ENCODE results near the gene ABCC4.

Gene ABCC4

DNA sequence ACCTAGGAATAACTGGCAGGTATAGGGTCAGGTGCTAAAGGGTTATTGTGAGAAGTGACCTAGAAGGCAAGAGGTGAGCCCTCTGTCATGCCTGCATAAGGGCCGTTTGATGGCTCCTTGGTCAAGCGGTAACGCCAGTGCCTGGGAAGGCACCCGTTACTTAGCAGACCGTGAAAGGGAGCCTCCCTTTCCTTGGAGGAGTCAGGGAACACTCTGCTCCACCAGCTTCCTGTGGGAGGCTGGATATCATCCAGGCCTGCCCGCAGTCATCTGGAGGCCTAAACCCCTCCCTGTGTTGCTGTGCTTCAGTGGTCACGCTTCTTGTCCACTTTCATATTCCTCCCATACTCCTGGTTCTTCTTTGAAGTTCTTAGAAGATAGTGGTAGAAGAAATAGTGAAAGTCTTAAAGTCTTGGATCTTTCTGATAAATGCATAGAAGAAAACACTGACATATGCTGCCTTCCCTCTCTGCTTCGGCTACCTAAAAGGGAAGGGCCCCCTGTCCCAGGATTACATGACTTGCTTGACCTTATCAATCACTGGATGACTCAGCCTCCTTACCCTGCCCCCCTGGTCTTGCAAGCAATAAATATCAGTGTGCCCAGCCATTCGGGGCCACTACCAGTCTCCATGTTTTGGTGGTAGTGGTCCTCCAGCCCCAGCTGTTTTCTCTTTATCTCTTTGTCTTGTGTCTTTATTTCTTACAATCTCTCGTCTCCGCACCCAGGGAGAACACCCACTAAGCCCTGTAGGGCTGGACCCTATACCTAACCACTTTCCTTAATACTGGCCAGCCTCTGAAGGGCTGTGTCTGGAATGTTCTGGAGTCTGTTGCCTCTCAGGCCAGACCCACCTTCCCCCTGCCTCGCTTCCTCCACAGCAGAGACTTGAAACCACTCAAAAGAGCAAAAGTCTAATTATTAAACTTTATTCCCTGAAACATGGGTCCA, 16.1 kb upstream of the ABCC4 start:
- no peak overlapping the region for H3K4me3 ChIP-seq (ENCODE audit: low read length)
- no peak for DNase-seq (ENCODE audit: low read depth)
- TF ChIP-seq CTCF (conservative IDR thresholded peaks at IDR 0.05; ENCODE audit: low read depth, low read length): no peak

DNA sequence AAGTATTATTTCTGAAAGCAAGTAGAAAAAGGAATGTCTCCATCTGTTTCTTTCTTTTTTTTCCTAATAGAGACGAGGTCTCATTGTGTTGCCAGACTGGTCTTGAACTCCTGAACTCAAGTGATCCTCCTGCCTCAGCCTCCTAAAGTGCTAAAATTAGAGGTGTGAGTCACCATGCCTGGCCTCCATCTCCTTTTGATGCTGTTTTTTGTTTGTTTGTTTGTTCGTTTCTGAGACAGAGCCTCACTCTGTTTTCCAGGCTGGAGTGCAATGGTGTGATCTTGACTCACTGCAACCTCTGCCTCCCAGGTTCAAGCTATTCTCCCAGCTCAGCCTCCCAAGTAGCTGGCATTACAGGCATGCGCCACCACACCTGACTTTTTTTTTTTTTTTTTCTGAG, 14.5 kb upstream of the ABCC4 start:
- no peak overlapping the region for H3K4me3 ChIP-seq (ENCODE audit: low read length)
- no peak for DNase-seq (ENCODE audit: low read depth)
- TF ChIP-seq CTCF (conservative IDR thresholded peaks at IDR 0.05; ENCODE audit: low read depth, low read length): no peak

DNA sequence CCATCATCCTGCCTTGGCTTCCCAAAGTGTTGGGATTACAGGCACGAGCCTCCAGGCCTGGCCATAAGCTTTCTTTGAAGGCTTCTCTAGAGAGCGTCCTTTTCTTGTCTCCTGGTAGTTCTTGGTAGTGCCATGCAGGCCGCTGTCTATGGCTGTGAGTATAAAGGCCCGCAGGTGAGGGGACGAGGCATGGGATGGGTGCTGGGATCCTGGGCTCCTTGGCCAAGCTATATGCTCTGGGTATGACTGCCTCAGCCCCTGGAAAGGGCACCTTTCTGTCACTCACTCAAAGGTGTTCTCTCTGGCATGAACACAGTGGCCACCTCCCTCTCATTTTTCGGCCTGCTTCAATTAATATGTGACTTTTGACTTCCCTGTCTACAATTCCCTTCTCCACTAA, 6.3 kb upstream of the ABCC4 start:
- no peak for DNase-seq (ENCODE audit: low read depth)
- TF ChIP-seq CTCF (conservative IDR thresholded peaks at IDR 0.05; ENCODE audit: low read depth, low read length): no peak
- no peak overlapping the region for H3K4me3 ChIP-seq (ENCODE audit: low read length)

GRCh38 chr13:95304453-95304852, 3.2 kb upstream of the ABCC4 start:
- H3K4me3 ChIP-seq (ENCODE audit: low read length): no peak overlapping the region
- TF ChIP-seq CTCF (conservative IDR thresholded peaks at IDR 0.05; ENCODE audit: low read depth, low read length): no peak
- DNase-seq (ENCODE audit: low read depth): no peak

DNA sequence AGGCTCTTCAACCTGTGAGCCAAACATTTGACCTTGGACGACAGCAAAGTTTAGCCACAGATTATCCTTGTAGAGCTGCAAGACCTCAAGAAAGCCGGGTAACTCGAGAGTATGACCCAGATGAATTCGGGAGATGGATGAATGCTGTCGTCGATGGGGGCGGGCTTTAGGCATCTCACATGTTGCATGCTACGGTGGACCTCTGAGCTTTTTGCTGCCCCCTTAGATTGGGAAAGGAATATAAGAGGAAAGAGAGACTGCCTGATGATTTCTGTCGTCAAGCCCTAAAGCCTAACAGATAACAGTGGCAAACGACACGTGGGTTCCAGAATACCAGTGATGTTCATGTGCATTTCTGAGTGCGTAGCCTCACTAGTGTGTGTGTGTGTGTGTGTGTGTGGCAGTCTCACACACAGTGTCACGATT, 730 bp upstream of the ABCC4 start:
- no peak for DNase-seq (ENCODE audit: low read depth)
- TF ChIP-seq CTCF (conservative IDR thresholded peaks at IDR 0.05; ENCODE audit: low read depth, low read length): no peak
- peak overlapping the region; percentile 54 for H3K4me3 ChIP-seq (ENCODE audit: low read length)

DNA sequence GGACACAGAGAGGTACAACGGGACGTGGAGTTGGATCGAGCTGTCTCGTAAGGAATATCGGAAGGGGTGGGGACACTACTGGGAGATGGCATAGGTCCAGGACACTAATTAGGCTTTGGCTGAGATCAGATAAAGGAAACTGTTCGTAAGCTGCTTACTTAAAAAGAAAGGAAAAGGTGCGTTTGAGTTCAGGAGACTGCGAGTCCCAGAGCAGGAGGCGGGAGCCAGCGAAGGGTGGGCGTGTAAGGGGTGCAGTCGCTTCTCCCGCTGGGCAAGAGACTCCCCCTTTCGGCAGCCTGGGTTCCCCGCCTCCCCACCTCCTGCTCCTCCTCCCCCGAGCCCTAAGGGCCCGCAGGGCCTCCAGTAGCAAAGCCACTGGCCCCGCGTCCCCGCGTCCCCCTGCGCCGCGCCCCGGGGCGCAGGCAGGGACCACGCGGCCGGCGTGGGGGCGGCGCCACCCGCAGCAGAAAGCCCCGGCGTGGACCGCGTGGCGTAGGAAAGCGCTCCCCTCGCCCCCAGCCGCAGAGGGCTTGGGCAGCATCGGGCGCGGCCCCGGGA, 547 bp downstream of the ABCC4 start:
- peak overlapping the region; percentile 61 for H3K4me3 ChIP-seq (ENCODE audit: low read length)
- no peak for DNase-seq (ENCODE audit: low read depth)
- peak; percentile 35 for TF ChIP-seq CTCF (conservative IDR thresholded peaks at IDR 0.05; ENCODE audit: low read depth, low read length)

All from retinal pigment epithelial cell (primary cell).